Mucosa of descending colon (tissue), 3 donors: ENCODE results near the gene TEX264. TPM values are rescaled to one million over a fixed set of nuclear protein-coding genes. Genes with fewer than 3 reads are reported as not detected.

Experiments
- ATAC-seq: fragments of 200-7000 bp; cut with Tn5 transposase; one replicate; pipeline ENCODE4 v1.9.1; 2020; ENCODE audit warnings: mild to moderate bottlenecking, moderate library complexity
- DNase-seq, 3 donors: peaks; one replicate each; pipeline ENCODE4 v3.0.0-alpha.2; 2020
- H3K36me3 ChIP-seq: fragments of 200-600 bp; one replicate; pipeline ENCODE4 v1.8.0; 2021; ENCODE audit warnings: low read depth, mild to moderate bottlenecking
- H3K4me1 ChIP-seq: fragments of 200-600 bp; one replicate; pipeline ENCODE4 v1.8.0; 2021; ENCODE audit warnings: low read depth, mild to moderate bottlenecking
- H3K4me3 ChIP-seq: fragments of 200-600 bp; one replicate; pipeline ENCODE4 v1.8.0; 2021; ENCODE audit warnings: mild to moderate bottlenecking
- H3K9me3 ChIP-seq: fragments of 200-600 bp; one replicate; pipeline ENCODE4 v1.8.0; 2021; ENCODE audit warnings: mild to moderate bottlenecking
- intact Hi-C, 2 donors: fragments of 100-400 bp; cut with DNase I in 1 of 2; cut with micrococcal nuclease in 1 of 2; formaldehyde crosslinking; loops; one replicate each; pipeline versions ENCODE4 v1.11.0 to v1.11.1; 2022; cut with DNase I, micrococcal nuclease
- total RNA-seq, 3 donors: library from RNA; stranded (reverse); fragmentation: NEBNext Ultra II Directional in 2 of 3; extraction: Animal tissue kit (Norgen Biotek cat#: 25700) in 2 of 3; gene quantifications; one replicate each; pipeline versions ENCODE4 v1.2.1 to v1.2.4, GENCODE V29; 2021 to 2023
- TF ChIP-seq, protein P1 (sequence below): fragments of 200-600 bp; IDR thresholded peaks from one replicate; pipeline ENCODE4 v1.8.0; 2022; ENCODE audit warnings: antibody characterized with exemption, mild to moderate bottlenecking
- donor health status: DM: no; HTN: no; CAD: no; lungs with moderate emphysema.
- donor health status: DM: no; HTN: no; CAD: no.
- donor health status: DM: no; HTN: yes; CAD: no.

TEX264 gene
- total RNA-seq, 3 donors from 2014 or later: 53.2 to 73.6 (median 59.1) TPM

DNA sequence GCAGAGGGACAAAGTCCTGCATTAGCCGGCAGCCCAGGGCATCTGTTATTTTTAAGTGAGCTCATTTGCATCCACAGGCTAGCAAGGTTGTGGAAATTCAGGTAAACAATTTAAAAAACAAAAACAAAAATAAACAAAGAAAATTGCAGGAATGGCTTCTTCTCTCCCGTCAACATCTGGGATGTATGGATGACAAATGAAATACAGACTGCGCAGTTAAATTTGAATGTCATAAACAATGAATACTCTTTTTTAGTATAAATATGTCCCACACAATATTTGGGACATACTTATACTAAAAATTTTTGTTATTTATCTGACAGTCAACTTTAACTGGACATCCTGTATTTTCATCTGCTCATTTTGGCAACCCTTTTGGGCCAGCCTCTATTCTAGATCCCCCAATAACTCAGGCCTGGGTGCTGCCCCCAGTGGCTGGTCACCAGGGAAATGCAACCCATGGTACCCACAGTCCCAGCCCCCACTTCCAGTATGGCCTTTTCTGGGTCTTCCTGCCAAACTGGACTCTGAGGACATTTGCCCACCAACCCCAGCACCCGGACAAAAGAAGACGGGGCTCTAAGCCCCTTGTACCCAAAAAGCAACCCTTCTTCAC is 48.5 kb downstream of the TEX264 start:
- intact Hi-C loops: loop anchor here in 1 of 2 donors (10.0 kb wide), 1 partner anchor 75 kb away; no protein-coding TSS in a partner anchor
- ATAC-seq (no peak), DNase-seq (no peak)
- Histone ChIP-seq H3K4me1 (no peaks in the 10 kb centered on the region), H3K4me3 (no peak overlapping the region), H3K9me3 (no peaks in the 10 kb centered on the region), H3K36me3 (no peaks in the 10 kb centered on the region)
- TF ChIP-seq, protein P1, sequence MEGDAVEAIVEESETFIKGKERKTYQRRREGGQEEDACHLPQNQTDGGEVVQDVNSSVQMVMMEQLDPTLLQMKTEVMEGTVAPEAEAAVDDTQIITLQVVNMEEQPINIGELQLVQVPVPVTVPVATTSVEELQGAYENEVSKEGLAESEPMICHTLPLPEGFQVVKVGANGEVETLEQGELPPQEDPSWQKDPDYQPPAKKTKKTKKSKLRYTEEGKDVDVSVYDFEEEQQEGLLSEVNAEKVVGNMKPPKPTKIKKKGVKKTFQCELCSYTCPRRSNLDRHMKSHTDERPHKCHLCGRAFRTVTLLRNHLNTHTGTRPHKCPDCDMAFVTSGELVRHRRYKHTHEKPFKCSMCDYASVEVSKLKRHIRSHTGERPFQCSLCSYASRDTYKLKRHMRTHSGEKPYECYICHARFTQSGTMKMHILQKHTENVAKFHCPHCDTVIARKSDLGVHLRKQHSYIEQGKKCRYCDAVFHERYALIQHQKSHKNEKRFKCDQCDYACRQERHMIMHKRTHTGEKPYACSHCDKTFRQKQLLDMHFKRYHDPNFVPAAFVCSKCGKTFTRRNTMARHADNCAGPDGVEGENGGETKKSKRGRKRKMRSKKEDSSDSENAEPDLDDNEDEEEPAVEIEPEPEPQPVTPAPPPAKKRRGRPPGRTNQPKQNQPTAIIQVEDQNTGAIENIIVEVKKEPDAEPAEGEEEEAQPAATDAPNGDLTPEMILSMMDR: no peak

DNA sequence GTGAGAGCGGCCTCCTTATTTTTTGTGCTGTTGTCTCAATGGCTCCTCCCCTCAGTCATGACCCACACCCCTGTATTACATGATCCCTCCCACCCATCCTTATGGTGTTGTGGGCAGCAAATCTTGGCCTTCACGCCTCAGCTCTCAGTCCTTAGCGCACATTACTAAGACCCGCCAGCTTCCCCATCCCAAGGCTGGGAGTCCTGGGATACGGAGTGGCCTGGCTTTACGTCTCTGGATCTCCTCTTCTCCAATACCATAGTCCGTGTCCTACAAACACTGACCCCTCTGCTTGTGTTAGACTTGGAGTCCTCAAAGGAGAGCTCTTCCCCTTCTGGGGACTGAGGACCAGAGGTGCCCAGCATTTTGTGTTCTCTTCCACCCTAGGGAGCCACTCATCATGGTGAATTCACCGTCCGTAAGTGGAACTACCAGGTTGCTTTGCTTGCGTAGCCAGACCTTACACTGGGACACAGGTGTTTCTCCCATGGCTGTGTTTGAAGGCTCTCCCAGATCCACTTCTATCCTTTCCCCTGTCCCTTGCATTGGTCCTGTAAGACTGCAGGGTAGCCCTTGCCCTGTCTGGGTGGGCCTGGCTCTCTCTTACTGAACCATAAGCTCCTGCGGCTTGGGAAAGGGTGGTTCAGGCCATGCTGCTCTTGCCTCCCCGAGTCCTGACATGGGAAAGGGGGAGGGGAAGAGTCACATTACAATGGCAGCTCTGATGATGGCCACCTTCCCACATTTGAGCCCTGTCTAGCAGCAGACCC is 49.4 kb downstream of the TEX264 start:
- Histone ChIP-seq H3K4me3 (no peak overlapping the region), H3K9me3 (no peaks in the 10 kb centered on the region), H3K4me1 (no peaks in the 10 kb centered on the region), H3K36me3 (no peaks in the 10 kb centered on the region)
- TF ChIP-seq, protein P1: no peak
- intact Hi-C loops: loop anchor here in 1 of 2 donors (10.0 kb wide), 1 partner anchor 74 kb away; no protein-coding TSS in a partner anchor
- no peak for ATAC-seq
- no peak for DNase-seq

DNA sequence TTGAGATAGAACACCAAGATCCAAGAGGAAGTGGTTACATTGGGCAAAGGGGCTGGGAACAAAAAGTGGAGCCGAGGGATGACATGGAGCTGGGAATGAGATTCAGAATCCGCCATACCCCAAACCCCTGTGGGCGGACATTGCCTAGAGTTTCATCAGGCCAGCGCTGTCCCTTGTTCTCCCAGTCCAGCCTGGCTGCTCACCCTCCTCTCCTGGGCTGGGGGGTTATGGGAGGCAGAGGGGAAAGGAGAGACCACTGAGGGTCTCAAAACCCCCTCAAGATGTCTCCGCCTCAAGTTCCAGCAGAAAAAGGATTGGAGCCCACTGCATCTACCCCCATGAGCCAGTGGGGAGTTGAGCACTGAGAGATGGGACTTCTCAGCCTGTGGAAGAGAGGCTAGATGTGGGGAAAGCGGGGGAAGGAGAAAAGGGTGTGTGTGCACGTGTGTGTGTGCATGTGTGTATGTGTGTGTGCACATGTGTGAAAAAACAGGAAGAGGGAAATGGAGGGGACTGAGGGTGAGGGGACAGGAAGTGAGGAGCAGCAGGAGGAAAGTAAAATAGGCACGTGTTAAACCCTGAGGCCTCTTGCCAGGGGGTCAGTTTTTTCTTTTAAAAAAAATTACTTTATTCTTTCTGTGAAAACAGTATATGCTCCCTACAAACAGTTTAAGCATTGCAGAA is 50.2 kb downstream of the TEX264 start:
- TF ChIP-seq, protein P1: no peak
- DNase-seq (no peak), ATAC-seq (no peak)
- Histone ChIP-seq H3K4me1 (no peaks in the 10 kb centered on the region), H3K9me3 (no peaks in the 10 kb centered on the region), H3K36me3 (no peaks in the 10 kb centered on the region), H3K4me3 (no peak overlapping the region)
- intact Hi-C loops: loop anchor here in 1 of 2 donors (10.0 kb wide), 1 partner anchor 74 kb away; no protein-coding TSS in a partner anchor

GRCh38 chr3:51722362-51722761 is 51.3 kb downstream of the TEX264 start:
- Histone ChIP-seq H3K36me3 (no peaks in the 10 kb centered on the region), H3K4me3 (no peak overlapping the region), H3K9me3 (no peaks in the 10 kb centered on the region), H3K4me1 (no peaks in the 10 kb centered on the region)
- ATAC-seq: no peak
- TF ChIP-seq, protein P1: no peak
- no peak for DNase-seq
- intact Hi-C loops: loop anchor here in 1 of 2 donors (10.0 kb wide), 1 partner anchor 72 kb away; no protein-coding TSS in a partner anchor

DNA sequence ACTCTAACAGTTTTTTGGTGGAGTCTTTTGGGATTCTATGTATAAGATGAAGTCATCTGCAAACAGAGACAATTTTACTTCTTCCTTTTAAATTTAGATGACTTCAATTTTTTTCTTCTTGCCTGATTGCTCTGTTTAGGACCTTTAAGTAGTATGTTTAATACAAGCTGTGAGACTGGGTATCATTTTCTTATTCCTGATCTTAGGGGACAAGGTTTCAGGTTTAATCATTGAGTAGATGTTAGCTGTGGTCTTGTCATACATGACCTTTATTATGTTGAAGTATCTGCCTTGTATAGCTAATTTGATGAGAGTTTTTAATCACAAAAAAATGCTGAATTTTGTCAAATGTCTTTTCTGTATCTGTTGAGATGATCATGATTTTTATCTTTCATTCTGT is 56.4 kb downstream of the TEX264 start:
- ATAC-seq: no peak
- TF ChIP-seq, protein P1: no peak
- Histone ChIP-seq H3K36me3 (no peaks in the 10 kb centered on the region), H3K4me3 (no peak overlapping the region), H3K4me1 (no peaks in the 10 kb centered on the region), H3K9me3 (no peaks in the 10 kb centered on the region)
- DNase-seq: no peak
- intact Hi-C loops: loop anchor here in 1 of 2 donors (10.0 kb wide), 1 partner anchor 67 kb away; no protein-coding TSS in a partner anchor
